PC-3 (cell line): ENCODE data around the gene ETFB.

Experiments used
- CTCF ChIP-seq: fragments of 300-600 bp; sonication (generic); conservative IDR thresholded peaks from 2 replicates; pipeline ENCODE4 v1.5.1; 2017; ENCODE audit warnings: antibody characterized with exemption, low read depth, mild to moderate bottlenecking, low read length
- EZH2 ChIP-seq: fragments of 300-600 bp; sonication (generic); IDR thresholded peaks from one replicate; pipeline ENCODE4 v1.6.1; 2017; ENCODE audit warnings: antibody characterized with exemption, mild to moderate bottlenecking, low read length; ENCODE audit not compliant: unreplicated experiment

DNA sequence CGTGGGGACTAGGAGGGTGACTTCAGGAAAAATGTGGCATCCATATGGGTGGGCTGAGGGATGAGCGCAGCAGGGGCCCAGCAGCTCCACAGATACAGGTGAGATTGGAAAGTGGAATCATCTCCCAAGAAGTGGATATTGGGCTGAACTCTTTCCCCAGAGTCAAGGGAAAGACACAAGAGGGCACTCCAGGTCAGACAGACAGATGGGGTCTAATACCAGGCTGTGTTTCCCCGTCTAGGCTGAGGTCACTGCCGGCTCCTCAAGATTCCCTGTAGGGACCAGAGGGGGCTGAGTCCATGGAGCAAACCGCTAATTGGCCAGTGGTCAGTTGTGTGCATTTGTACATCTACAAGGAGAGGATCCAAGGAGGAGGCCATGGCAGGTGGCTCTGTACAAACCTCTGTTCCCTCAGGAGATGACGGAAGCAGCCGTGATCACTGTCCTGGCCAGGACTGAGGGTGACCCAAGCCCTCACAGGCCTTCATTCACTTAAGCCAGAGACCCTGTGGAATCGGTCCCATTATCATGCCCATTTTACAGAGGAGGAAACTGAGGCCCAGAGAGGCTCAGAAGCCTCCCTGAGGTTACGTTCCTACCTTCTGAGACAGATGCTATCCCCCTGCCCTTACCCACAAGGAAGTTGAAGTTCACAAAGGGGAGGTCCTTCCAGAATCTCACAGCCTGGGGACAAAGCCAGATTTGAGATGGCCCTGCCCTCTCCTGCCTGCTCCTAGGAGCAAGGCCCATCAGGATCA, 69.7 kb downstream of the ETFB start:
- no peak for TF ChIP-seq EZH2
- TF ChIP-seq CTCF: no peak; the same call in 1 of the 2 replicates
